Muscle of back (tissue), 11 donors: ENCODE data around the gene PDXP. TPM values are rescaled to one million over a fixed set of nuclear protein-coding genes. Genes with fewer than 3 reads are reported as not detected.
"Not testable (repeated sequence)": the region's sequence is repeated elsewhere in the genome, so short reads cannot be mapped to it uniquely, and the experiment has no call there.

ENCODE experiments used
- DNase-seq, 3 donors: peaks; one replicate each; pipeline versions ENCODE4 v3.0.0 to v3.0.0-alpha.2; 2013
- polyA plus RNA-seq, 10 donors: library from polyadenylated mRNA; unstranded; fragments of 120-200 nt; gene quantifications; one replicate each; pipeline ENCODE4 v1.2.1, GENCODE V29; 2013; ENCODE audit not compliant: insufficient read length in 10 of 10

The PDXP gene
- polyA plus RNA-seq, 10 donors: 14.7 to 19.0 (median 15.3) TPM

GRCh38 chr22:37640591-37641560, 17.6 kb upstream of the PDXP start:
- DNase-seq: no peak

GRCh38 chr22:37641561-37641949, 17.0 kb upstream of the PDXP start:
- no peak for DNase-seq

- peak; percentile 61 to 91 (median 82) for DNase-seq
These were observed 15.2 kb upstream of the PDXP start for GRCh38 chr22:37643225-37643847.

GRCh38 chr22:37647317-37647716, 11.2 kb upstream of the PDXP start:
- no peak for DNase-seq

GRCh38 chr22:37647928-37648327, 10.6 kb upstream of the PDXP start:
- DNase-seq: peak in 1 of 3 donors; percentile 63

GRCh38 chr22:37650463-37651136, 7.9 kb upstream of the PDXP start:
- DNase-seq: no peak

- DNase-seq: no peak
These were observed 3.8 kb upstream of the PDXP start for GRCh38 chr22:37654563-37655251.

GRCh38 chr22:37655252-37655563, 3.3 kb upstream of the PDXP start:
- DNase-seq: no peak

- DNase-seq: not testable (repeated sequence)
These were observed 1.9 kb upstream of the PDXP start for GRCh38 chr22:37656583-37656982.

- no peak for DNase-seq
These were observed 862 bp upstream of the PDXP start for GRCh38 chr22:37657590-37658132.

- DNase-seq: no peak
These were observed 758 bp downstream of the PDXP start for GRCh38 chr22:37659066-37659896.

- DNase-seq: no peak
These were observed 1.6 kb downstream of the PDXP start for GRCh38 chr22:37659897-37660708.

GRCh38 chr22:37660709-37661045, 2.2 kb downstream of the PDXP start:
- no peak for DNase-seq

GRCh38 chr22:37661160-37661924, 2.8 kb downstream of the PDXP start:
- DNase-seq: peak; percentile 61 to 86 (median 75)

GRCh38 chr22:37662039-37662438, 3.5 kb downstream of the PDXP start:
- no peak for DNase-seq

- DNase-seq: peak in 1 of 3 donors; percentile 46
These were observed 5.1 kb downstream of the PDXP start for GRCh38 chr22:37663521-37664140.

- no peak for DNase-seq
These were observed 6.0 kb downstream of the PDXP start for GRCh38 chr22:37664249-37665101.

GRCh38 chr22:37665487-37665886, 7.0 kb downstream of the PDXP start:
- DNase-seq: no peak
